Activated T-cell treated with anti-CD3 and anti-CD28 coated beads, Interleukin-2, amount 50 U/mL, for 24 hours (primary cell): Measurements from ENCODE around the gene HDAC4.

Experiments used
- DNase-seq: peaks from one replicate; pipeline ENCODE4 v3.0.0-alpha.2; 2020
- H3K27ac Mint-ChIP-seq: 2 replicates; pipeline ENCODE4 v1.8.0; 2020; ENCODE audit warnings: mild to moderate bottlenecking, mixed read lengths
- H3K27me3 Mint-ChIP-seq: 2 replicates; pipeline ENCODE4 v1.8.0; 2020; ENCODE audit warnings: mixed read lengths
- H3K36me3 Mint-ChIP-seq: 2 replicates; pipeline ENCODE4 v1.8.0; 2020; ENCODE audit warnings: low read depth, mixed read lengths
- H3K4me1 Mint-ChIP-seq: 2 replicates; pipeline ENCODE4 v1.8.0; 2020; ENCODE audit warnings: low read depth, mixed read lengths
- H3K4me3 Mint-ChIP-seq: 2 replicates; pipeline ENCODE4 v1.8.0; 2020; ENCODE audit warnings: mild to moderate bottlenecking, moderate library complexity, mixed read lengths
- H3K9me3 Mint-ChIP-seq: 2 replicates; pipeline ENCODE4 v1.8.0; 2020; ENCODE audit warnings: mixed read lengths

Gene HDAC4

GRCh38 chr2:239236808-239237205, 164.0 kb downstream of the HDAC4 start:
- peak; percentile 13 for DNase-seq
- H3K4me3 Mint-ChIP-seq = no peak overlapping the region
- H3K36me3 Mint-ChIP-seq = peaks cover 16% of the 10 kb centered on the region
- no peak overlapping the region for H3K27ac Mint-ChIP-seq
- H3K9me3 Mint-ChIP-seq = no peaks in the 10 kb centered on the region
- no peaks in the 10 kb centered on the region for H3K27me3 Mint-ChIP-seq
- H3K4me1 Mint-ChIP-seq = peaks cover 71% of the 10 kb centered on the region

GRCh38 chr2:239236043-239236807, 164.6 kb downstream of the HDAC4 start:
- H3K27me3 Mint-ChIP-seq = no peaks in the 10 kb centered on the region
- peaks cover 16% of the 10 kb centered on the region for H3K36me3 Mint-ChIP-seq
- H3K27ac Mint-ChIP-seq = no peak overlapping the region
- peak; percentile 18 for DNase-seq
- no peaks in the 10 kb centered on the region for H3K9me3 Mint-ChIP-seq
- H3K4me3 Mint-ChIP-seq = no peak overlapping the region
- H3K4me1 Mint-ChIP-seq = peaks cover 68% of the 10 kb centered on the region

GRCh38 chr2:239235311-239235710, 165.5 kb downstream of the HDAC4 start:
- Mint-ChIP-seq H3K36me3 (peaks cover 16% of the 10 kb centered on the region), H3K4me3 (no peak overlapping the region), H3K27me3 (no peaks in the 10 kb centered on the region), H3K27ac (no peak overlapping the region), H3K9me3 (no peaks in the 10 kb centered on the region), H3K4me1 (peaks cover 72% of the 10 kb centered on the region)
- DNase-seq = no peak

GRCh38 chr2:239234191-239235175, 166.3 kb downstream of the HDAC4 start:
- peak overlapping the region; percentile 48 for H3K27ac Mint-ChIP-seq
- H3K27me3 Mint-ChIP-seq = no peaks in the 10 kb centered on the region
- H3K9me3 Mint-ChIP-seq = no peaks in the 10 kb centered on the region
- H3K36me3 Mint-ChIP-seq = peaks cover 16% of the 10 kb centered on the region
- peaks cover 72% of the 10 kb centered on the region for H3K4me1 Mint-ChIP-seq
- DNase-seq = no peak
- no peak overlapping the region for H3K4me3 Mint-ChIP-seq

- peaks cover 16% of the 10 kb centered on the region for H3K36me3 Mint-ChIP-seq
- no peak overlapping the region for H3K4me3 Mint-ChIP-seq
- no peak overlapping the region for H3K27ac Mint-ChIP-seq
- H3K9me3 Mint-ChIP-seq = no peaks in the 10 kb centered on the region
- no peak for DNase-seq
- no peaks in the 10 kb centered on the region for H3K27me3 Mint-ChIP-seq
- H3K4me1 Mint-ChIP-seq = peaks cover 72% of the 10 kb centered on the region
Observed at GRCh38 chr2:239233576-239233975, 167.2 kb downstream of the HDAC4 start.

- H3K27me3 Mint-ChIP-seq = no peaks in the 10 kb centered on the region
- peaks cover 71% of the 10 kb centered on the region for H3K4me1 Mint-ChIP-seq
- no peaks in the 10 kb centered on the region for H3K9me3 Mint-ChIP-seq
- peak overlapping the region; percentile 82 for H3K27ac Mint-ChIP-seq
- H3K36me3 Mint-ChIP-seq = peaks cover 16% of the 10 kb centered on the region
- DNase-seq = no peak
- peak overlapping the region; percentile 38 for H3K4me3 Mint-ChIP-seq
Observed at GRCh38 chr2:239232195-239232578, 168.6 kb downstream of the HDAC4 start.

- DNase-seq = no peak
- H3K4me3 Mint-ChIP-seq = peak overlapping the region; percentile 60
- peak overlapping the region; percentile 90 for H3K27ac Mint-ChIP-seq
Observed at GRCh38 chr2:239231231-239232194, 169.3 kb downstream of the HDAC4 start.

GRCh38 chr2:239230318-239231052, 170.3 kb downstream of the HDAC4 start:
- peak overlapping the region; percentile 60 for H3K4me3 Mint-ChIP-seq
- no peaks in the 10 kb centered on the region for H3K27me3 Mint-ChIP-seq
- peaks cover 12% of the 10 kb centered on the region for H3K36me3 Mint-ChIP-seq
- no peak for DNase-seq
- peak overlapping the region; percentile 90 for H3K27ac Mint-ChIP-seq
- H3K4me1 Mint-ChIP-seq = peaks cover 79% of the 10 kb centered on the region
- H3K9me3 Mint-ChIP-seq = no peaks in the 10 kb centered on the region

More at GRCh38 chr2:239231231-239232194, 169.3 kb downstream of the HDAC4 start:
- Mint-ChIP-seq H3K4me1 (peaks cover 72% of the 10 kb centered on the region), H3K9me3 (no peaks in the 10 kb centered on the region), H3K36me3 (peaks cover 16% of the 10 kb centered on the region), H3K27me3 (no peaks in the 10 kb centered on the region)

GRCh38 chr2:239229545-239230279, 171.1 kb downstream of the HDAC4 start:
- Mint-ChIP-seq H3K4me1 (peaks cover 76% of the 10 kb centered on the region), H3K36me3 (peaks cover 8% of the 10 kb centered on the region), H3K27ac (no peak overlapping the region), H3K4me3 (no peak overlapping the region), H3K27me3 (no peaks in the 10 kb centered on the region), H3K9me3 (no peaks in the 10 kb centered on the region)
- DNase-seq = no peak

- H3K36me3 Mint-ChIP-seq = no peaks in the 10 kb centered on the region
- no peak overlapping the region for H3K4me3 Mint-ChIP-seq
- no peaks in the 10 kb centered on the region for H3K9me3 Mint-ChIP-seq
- no peaks in the 10 kb centered on the region for H3K27me3 Mint-ChIP-seq
- DNase-seq = peak; percentile 25
- H3K4me1 Mint-ChIP-seq = peaks cover 79% of the 10 kb centered on the region
- H3K27ac Mint-ChIP-seq = peak overlapping the region; percentile 27
Observed at GRCh38 chr2:239227661-239228371, 173.0 kb downstream of the HDAC4 start.

GRCh38 chr2:239226677-239227581, 173.9 kb downstream of the HDAC4 start:
- Mint-ChIP-seq H3K4me3 (no peak overlapping the region), H3K4me1 (peaks cover 84% of the 10 kb centered on the region), H3K27me3 (no peaks in the 10 kb centered on the region), H3K9me3 (no peaks in the 10 kb centered on the region), H3K36me3 (no peaks in the 10 kb centered on the region), H3K27ac (peak overlapping the region; percentile 61)
- DNase-seq = no peak
